ENCODE measurements around the gene RXRA. TPM values are rescaled to one million over a fixed set of nuclear protein-coding genes. Genes with fewer than 3 reads are reported as not detected.
A peak's percentile ranks its signal among the peaks of the same experiment; 100 is the strongest.

Gene RXRA
- total and polyA plus RNA-seq, 2 of the 13 experiments (the other 11 are each of a cell fraction or from before 2014, with no cell fraction given) = 18.9 to 29.2 TPM

DNA sequence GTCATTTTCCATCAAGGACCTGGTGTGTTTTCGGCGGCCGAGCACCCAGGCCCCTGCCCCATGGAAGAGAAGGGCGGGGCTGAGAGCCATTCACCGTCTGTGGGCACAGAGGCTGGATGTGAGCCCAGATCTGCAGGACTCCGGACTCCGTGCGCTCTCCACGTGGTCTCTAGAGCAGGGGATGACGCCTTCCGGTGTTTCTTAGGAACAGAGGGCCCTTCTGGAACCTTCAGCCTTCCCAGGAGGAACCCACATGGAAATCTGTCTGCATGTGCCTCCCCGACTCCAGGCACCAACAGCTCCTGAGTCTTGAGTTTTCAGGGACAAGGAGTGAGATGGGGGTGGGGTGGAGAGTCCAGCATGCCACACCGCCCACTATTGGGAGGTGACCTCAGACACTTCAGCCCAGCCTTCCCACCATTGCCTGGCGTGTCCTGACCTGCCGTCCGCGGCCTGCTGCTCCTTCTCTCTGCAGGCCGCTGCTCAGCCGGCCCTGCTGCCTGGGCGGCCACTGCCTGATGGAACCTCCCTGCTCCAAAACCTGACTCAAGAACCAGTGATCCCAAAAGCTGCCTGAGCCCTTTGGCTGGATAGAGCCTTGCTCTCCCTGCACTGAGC is 2.4 kb upstream of the RXRA start (continued):
- TF ChIP-seq, protein P1, sequence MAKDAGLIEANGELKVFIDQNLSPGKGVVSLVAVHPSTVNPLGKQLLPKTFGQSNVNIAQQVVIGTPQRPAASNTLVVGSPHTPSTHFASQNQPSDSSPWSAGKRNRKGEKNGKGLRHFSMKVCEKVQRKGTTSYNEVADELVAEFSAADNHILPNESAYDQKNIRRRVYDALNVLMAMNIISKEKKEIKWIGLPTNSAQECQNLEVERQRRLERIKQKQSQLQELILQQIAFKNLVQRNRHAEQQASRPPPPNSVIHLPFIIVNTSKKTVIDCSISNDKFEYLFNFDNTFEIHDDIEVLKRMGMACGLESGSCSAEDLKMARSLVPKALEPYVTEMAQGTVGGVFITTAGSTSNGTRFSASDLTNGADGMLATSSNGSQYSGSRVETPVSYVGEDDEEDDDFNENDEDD (CRISPR knock-in tag; IDR thresholded peaks at IDR 0.05; ENCODE audit: borderline replicate concordance) = peak; percentile 95
- TF ChIP-seq DNMT1 (CRISPR knock-in tag; IDR thresholded peaks at IDR 0.05) = peak; percentile 80; the same call in 1 of the 2 replicates
- peak; percentile 81 for TF ChIP-seq TGIF2 (CRISPR knock-in tag; IDR thresholded peaks at IDR 0.05)
- TF ChIP-seq, protein P2, sequence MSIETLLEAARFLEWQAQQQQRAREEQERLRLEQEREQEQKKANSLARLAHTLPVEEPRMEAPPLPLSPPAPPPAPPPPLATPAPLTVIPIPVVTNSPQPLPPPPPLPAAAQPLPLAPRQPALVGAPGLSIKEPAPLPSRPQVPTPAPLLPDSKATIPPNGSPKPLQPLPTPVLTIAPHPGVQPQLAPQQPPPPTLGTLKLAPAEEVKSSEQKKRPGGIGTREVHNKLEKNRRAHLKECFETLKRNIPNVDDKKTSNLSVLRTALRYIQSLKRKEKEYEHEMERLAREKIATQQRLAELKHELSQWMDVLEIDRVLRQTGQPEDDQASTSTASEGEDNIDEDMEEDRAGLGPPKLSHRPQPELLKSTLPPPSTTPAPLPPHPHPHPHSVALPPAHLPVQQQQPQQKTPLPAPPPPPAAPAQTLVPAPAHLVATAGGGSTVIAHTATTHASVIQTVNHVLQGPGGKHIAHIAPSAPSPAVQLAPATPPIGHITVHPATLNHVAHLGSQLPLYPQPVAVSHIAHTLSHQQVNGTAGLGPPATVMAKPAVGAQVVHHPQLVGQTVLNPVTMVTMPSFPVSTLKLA (IDR thresholded peaks at IDR 0.05) = peak; percentile 42; the same call in 1 of the 2 replicates
- peak; percentile 77; the same call in 1 of the 2 replicates for TF ChIP-seq ZFP82 (CRISPR knock-in tag; IDR thresholded peaks at IDR 0.05; ENCODE audit: borderline replicate concordance)
- TF ChIP-seq NFATC3 (CRISPR knock-in tag; IDR thresholded peaks at IDR 0.05) = peak; percentile 64; the same call in 1 of the 2 replicates
- TF ChIP-seq KLF16 (CRISPR knock-in tag; IDR thresholded peaks at IDR 0.05) = peak in 1 of 2 experiments; percentile 97; a peak in 2 of 4 replicates
- no peak for TF ChIP-seq ZNF7 (CRISPR knock-in tag; IDR thresholded peaks at IDR 0.05)
- TF ChIP-seq ZNF772 (CRISPR knock-in tag; IDR thresholded peaks at IDR 0.05) = peak; percentile 78; the same call in 1 of the 2 replicates
- peak; percentile 78 for TF ChIP-seq PRDM15 (CRISPR knock-in tag; IDR thresholded peaks at IDR 0.05)
- TF ChIP-seq ZMYM4 (CRISPR knock-in tag; IDR thresholded peaks at IDR 0.05) = peak; percentile 67; the same call in 1 of the 2 replicates
- no peak for TF ChIP-seq XBP1 (CRISPR knock-in tag; IDR thresholded peaks at IDR 0.05)
- peak; percentile 81 for TF ChIP-seq HDAC1 (CRISPR knock-in tag; IDR thresholded peaks at IDR 0.05)
- TF ChIP-seq, protein P3, sequence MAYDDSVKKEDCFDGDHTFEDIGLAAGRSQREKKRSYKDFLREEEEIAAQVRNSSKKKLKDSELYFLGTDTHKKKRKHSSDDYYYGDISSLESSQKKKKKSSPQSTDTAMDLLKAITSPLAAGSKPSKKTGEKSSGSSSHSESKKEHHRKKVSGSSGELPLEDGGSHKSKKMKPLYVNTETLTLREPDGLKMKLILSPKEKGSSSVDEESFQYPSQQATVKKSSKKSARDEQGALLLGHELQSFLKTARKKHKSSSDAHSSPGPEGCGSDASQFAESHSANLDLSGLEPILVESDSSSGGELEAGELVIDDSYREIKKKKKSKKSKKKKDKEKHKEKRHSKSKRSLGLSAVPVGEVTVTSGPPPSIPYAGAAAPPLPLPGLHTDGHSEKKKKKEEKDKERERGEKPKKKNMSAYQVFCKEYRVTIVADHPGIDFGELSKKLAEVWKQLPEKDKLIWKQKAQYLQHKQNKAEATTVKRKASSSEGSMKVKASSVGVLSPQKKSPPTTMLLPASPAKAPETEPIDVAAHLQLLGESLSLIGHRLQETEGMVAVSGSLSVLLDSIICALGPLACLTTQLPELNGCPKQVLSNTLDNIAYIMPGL (CRISPR knock-in tag; IDR thresholded peaks at IDR 0.05; ENCODE audit: borderline replicate concordance in 1 of 2, low read depth in 1 of 2) = peak in 1 of 2 experiments; percentile 40; a peak in 1 of 4 replicates
- TF ChIP-seq NFIB (CRISPR knock-in tag; IDR thresholded peaks at IDR 0.05; ENCODE audit: borderline replicate concordance) = no peak
- TF ChIP-seq ZMYM3 (CRISPR knock-in tag; IDR thresholded peaks at IDR 0.05) = no peak
- peak; percentile 67 for TF ChIP-seq ZFY (CRISPR knock-in tag; IDR thresholded peaks at IDR 0.05)
- TF ChIP-seq SRSF1 (optimal IDR thresholded peaks at IDR 0.05; ENCODE audit: low read depth, low read length) = no peak
- TF ChIP-seq ZNF431 (CRISPR knock-in tag; IDR thresholded peaks at IDR 0.05; ENCODE audit: borderline replicate concordance, low read depth) = peak; percentile 78; the same call in 1 of the 2 replicates
